NK-92 (cell line): Measurements from ENCODE around the gene SEZ6L.
"Not testable (repeated sequence)": the region's sequence is repeated elsewhere in the genome, so short reads cannot be mapped to it uniquely, and the experiment has no call there.

Source experiments
- DNase-seq: peaks from one replicate; lab custom pipeline; 2025; ENCODE audit not compliant: unreplicated experiment; lab: John Stamatoyannopoulos, UW

Gene SEZ6L

DNA sequence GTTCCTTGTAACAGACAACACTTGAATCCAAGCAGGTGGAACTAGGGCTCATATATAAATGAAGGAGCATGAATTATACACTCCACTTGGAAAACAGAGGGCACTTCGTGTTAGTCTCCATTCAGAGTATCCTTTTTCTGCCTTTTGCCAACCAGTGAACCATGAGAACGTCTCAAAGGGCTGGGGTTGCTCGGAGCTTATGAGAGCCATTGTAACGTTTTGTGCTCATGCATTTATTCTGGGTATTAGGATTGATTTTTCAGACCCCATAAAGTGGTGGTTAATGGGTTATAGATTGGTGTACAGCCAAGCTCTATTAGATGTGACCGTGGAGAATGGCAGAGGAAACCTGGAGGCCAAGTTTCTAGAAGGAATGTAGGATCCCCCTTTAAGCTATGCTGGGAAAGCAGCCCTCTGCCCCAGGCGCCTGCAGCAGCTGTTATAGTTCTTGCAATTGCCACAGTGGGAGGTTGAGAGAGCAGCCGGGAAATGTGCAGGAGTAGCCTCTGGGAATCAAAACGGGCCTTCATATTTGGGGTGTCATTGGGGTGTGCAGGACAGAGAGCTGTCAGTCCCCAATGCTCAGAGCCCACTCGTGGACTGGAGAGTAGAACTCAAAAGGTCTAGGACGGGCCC, 205.2 kb downstream of the SEZ6L start:
- no peak for DNase-seq

DNA sequence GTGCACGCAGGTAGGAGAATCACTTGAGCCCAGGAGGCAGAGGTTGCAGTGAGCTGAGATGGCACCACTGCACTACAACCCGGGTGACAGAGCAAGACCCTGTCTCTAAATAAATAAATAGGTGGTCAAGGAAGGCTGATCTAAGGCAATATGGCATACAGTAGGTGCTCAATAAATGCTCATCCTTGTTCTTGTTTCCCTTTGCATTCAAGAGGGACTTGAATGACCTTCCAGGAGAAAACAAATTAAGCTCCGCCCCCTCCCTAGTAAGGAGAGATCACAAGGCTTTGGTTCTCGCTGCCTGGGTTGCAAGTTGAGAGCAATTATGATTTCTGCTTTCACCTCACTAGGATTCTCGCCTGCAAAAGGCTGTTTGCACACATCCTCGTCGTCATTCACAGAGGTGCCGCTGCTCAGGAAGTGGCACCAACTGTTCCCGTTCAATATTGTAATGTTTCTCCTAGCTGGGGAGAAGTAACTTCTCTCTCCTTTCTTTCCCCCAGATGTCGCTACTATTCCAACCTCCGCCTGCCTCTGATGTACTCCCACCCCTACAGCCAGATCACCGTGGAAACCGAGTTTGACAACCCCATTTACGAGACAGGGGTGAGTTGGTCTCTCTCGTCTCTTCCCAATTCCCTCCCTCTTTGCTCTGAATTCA, 208.0 kb downstream of the SEZ6L start:
- DNase-seq = no peak

DNA sequence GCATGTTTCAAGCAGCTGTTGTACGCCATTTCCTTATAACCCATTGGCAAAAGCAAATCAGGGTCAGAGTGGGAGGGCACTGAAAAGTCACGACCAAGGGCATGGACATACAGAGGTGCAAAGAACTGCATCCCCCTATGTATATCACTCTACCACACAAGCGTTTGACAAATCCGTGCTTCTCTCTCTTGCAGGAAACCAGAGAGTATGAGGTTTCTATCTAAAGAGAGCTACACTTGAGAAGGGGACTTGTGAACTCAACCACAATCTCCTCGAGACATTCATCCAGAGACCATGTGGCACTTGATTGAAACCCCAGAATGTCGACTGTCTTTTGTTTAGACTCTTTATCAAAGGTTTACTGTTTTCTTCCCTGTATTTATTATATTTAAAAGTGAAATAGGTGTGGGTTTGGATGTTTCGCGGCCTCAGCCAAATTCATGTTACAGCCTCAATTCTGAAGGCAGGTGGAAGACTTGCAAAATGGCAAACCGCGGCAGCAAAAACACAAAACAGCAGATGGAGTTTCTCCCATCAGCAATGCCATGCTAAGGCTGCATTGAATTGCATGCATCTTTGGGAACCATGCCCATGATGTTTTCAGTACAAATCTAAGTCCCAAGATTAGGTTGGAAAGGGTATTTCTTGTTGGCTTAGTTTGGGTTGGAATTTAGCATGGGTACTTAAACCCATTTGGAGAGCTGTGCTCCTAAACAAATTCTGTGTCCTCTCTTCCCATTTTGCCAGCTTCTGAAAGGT, 211.0 kb downstream of the SEZ6L start:
- DNase-seq = no peak

DNA sequence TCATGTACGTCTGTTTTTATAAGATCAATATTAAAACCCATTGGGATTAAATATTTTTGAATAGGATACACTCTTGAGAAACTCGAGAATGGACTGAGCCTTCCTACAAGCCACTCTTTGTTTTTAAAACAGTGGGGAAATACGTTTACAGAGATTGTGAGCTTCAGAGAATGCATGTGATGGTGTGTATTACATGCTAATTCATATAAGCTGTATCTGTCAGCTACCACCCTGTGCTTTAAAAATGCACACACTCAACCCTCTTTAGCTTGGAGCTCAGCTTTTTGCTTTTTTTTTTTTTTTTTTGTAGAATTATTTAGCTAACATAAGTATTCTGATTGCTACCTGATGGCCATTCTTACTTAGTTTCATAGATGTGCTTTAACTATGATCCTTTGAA, 213.5 kb downstream of the SEZ6L start:
- no peak for DNase-seq

DNA sequence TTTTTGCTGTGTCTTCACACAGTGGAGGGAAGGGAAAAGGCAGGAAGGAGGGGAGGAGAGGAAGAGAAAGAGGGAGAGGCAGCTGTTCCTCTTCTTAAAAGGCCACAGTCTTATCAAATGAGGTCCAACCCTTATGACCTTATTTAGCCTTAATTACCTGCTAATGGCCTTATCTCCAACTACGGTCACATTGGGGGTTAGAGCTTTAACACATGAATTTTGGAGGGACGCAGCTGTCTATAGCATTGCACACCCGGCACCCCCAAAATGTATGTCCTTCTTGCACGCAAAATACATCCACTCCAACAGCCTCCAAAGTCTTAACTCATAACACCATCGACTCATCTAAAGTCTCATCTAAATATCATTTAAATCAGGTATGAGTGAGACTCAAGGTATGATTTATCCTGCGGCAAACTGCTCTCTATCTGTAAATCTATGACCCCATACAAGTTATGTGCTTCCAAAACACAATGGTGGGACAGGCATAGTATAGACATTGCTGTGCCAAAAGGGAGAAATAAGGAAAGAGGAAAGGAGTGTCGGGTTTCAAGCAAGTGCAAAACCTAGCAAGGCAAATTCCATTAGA, 214.8 kb downstream of the SEZ6L start:
- no peak for DNase-seq

DNA sequence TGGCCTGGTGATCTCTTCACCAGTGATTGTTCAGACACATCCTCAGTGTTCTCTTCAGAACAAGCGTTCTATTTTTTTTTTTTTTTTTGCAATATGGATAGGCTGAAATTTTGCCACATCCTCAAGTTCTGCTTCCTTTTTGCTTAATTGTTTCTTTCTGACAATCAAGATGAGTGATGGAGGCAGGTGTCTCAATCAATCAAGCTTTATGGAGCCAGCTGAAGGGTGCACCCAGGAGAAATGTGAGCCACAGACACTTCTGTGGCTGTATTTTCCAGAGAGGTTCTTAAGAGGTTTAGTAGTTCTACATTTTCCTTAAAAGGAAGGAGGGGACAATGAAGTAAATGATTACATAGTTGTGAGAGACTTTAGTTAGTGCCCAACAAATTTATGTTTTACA, 215.9 kb downstream of the SEZ6L start:
- DNase-seq = no peak

DNA sequence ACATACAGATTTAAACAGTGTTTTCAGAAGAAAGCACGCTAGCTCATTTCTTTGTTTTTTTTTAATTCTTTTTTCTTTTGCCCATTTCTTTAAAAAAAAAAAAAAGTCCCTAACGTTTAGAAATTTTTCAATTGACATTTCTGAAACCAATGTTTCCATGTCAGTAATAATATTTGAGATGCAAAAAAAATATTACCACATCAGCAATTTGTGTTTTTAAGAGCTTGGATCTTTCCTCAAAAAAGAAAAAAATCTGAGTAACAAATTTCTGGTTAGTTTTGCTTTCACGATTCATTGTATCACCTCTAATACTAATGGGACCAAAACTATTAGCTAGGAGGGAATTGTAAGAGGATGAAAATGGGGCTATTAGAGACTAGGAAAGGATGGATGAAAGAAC, 219.9 kb downstream of the SEZ6L start:
- DNase-seq = no peak

DNA sequence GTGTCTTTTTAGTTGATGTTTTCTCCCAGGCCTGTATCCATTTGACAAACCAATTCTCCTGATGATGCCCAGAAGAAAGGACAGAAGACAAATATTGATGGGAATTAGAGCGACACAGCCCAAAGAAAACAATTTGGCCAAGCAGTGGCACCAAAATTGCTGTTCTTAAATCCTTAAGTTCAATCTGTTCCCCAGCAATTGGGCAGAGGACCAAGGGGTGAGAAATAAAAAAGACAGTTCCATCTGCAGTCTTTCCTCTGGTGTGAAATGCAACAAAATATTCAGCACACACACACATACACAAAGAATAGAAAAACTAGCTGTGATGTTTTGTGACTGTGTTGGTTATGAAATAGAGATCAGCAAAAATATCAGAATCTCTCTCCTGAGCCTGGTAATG, 221.8 kb downstream of the SEZ6L start:
- no peak for DNase-seq

DNA sequence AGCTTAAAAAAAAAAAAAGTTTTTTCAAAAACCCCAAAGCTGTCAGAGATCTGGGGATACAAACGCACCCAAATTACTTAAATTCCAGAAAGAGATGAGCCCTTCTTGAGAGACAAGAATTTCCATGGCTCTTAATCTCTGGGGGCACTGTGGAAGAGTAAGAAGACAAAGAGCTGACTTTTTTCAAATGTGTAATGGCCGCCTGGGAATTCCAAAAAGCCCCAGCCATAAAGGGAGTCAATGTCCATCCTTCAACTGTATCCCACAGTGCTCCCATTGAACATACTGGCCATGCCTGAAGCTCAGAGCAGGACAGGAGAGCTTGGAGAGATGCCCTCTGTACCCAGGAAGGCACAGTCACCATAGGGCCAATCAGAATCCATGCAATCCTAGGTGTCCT, 222.4 kb downstream of the SEZ6L start:
- no peak for DNase-seq

DNA sequence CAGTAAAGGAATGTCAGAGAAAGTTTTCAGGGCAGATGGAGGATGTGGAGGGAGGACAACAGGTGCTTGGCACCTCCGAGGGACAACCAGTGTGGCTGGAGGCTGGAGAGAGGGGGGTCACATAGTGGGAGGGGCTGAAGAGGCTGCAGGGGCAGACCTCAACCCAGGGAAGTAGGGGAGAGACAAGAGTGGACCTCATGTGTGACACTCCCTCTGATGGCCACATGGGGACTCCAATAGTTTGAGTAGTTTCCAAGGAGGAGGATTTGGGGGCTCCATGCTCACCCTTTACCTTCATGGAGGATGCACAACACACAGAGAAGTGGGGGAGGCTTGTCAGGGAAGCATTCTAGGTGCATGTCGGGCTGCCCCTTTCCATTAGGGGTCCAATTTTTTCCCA, 224.7 kb downstream of the SEZ6L start:
- no peak for DNase-seq

DNA sequence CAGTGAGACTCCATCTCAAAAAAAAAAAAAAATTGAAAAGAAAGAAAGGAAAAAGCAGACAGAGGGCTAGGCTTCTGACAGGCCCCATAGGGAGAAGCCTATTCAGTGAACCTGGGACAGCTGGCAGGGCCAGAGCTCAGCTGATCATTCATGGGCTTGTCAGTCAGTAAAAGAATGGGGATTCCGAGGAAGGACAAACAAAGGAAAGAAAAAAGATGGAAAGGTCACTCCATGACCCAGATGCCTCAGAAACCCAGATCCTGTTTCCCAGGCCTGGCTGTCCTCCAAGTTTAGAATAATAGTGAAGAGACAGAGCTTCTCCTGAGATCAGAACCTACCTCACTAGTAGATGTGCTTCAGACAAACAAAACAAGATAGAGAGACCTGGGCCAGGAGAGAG, 225.5 kb downstream of the SEZ6L start:
- DNase-seq = no peak

DNA sequence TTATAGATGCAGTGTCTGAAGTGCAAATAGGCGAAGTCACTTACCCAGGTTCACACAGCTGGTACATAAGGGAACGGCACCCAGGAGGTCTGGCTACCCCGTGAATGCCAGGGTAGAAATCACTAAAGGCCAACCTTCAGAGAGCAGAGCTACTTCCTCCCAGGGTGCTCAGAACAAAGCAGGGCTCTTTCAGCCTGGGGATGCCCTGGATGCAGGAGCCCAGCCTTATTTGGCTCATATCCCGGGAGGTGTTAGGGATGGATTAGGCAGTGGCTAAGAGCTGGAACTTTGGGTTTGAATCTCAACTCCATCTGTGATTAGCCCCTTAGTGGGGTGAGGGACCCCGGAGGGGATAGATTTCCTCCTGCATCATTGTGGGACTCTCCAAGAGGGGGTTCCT, 226.7 kb downstream of the SEZ6L start:
- DNase-seq = no peak

DNA sequence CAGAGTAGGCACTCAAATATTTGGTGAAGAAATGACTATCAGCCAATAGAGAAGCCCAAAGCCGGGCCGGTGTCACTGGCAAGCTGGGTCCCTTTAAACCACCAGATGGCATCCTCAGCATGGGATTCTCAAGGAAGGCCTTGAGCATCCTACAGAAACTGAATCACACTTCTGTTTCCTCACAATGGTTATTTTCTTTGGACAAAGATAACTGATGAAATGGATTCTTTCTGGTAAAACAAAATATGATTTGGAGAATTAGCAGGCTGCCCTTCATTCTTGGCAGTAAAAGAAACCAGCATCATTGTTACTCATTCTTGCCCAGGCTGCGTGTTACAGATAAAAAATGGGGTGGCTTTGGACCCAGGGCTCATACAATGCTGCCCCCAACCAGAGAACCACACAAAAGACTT, 229.5 kb downstream of the SEZ6L start:
- DNase-seq = no peak

DNA sequence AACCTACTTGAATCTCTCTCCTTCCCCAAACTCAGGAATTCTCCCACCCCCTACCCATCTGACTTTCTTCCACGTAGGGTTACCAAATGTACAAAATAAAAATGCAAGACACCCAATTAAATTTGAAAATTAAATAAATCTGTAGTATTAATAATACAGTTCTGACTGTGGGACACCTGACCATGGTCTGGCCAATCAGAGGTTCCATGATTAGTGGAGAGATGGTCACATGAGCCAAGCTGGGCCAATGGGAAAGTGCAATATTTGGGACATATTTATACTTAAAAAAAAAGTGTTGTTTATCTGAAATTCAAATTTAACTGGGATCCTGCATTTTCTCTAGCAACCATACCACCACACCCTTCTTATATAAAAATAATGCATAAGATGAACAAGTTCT, 230.0 kb downstream of the SEZ6L start:
- DNase-seq = no peak

DNA sequence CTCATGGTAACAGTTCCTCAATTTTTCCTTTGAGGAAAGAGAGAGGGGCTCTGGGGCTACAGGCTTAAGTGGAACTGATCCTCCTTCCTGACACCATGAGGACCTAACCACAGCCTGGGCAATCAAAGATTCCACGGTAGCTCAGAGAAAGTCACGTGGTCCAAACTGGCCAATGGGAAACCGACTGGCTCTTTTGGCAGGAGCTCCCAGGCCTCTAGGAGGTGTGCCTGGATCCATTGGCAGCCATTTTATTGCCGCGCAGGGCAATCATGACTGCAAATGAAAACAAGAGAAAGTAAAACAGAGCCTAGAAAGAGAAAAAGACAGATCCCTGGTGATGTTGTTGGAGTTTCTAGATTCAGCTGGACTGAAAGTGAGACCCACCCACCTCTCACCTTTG, 232.5 kb downstream of the SEZ6L start:
- DNase-seq = no peak

DNA sequence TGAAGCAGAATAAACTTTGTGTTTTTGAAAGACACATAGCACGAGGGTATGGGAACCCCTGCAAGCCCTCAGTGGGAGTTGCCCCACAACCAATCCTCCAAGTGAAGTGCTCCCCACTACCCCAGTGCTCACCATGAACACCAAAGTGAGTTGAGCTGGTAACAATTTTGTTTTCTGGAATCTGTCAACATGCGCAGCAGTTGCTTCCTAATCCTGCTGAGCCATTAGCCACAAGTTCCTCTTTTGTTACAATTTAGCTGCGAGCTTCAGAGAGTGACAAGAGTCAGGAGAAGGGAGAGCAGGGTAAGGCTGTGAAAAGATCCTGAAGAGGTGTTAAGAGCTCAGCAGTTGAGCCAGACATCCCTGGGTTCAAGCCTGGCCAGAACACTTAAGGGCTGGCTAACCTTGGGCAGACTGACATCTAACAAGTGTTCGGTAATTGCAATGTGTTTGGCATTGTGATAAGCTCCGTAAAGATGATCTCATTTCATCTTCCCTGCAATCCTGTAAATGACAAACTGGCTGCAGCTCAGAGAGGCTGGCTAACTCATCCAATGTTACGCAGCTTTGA, 235.7 kb downstream of the SEZ6L start:
- no peak for DNase-seq

DNA sequence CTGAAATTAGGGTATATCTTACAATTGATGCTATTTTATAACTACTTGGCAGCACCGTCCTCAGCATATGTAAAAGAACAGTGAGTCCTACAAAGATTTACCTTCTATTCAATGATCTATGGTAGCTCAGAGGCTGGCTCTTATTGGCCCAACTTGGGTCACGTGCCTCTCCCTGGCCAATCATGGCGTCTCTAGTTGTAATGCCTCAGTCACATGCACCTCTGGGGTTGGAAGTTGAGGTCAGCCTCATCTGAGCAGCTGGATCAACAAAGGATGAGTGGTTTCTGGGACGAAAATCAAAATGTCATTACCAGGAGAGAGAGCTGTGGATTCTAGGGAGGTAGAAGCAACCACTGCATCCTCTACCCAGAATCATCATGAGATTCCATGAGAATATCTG, 236.9 kb downstream of the SEZ6L start:
- DNase-seq = no peak

DNA sequence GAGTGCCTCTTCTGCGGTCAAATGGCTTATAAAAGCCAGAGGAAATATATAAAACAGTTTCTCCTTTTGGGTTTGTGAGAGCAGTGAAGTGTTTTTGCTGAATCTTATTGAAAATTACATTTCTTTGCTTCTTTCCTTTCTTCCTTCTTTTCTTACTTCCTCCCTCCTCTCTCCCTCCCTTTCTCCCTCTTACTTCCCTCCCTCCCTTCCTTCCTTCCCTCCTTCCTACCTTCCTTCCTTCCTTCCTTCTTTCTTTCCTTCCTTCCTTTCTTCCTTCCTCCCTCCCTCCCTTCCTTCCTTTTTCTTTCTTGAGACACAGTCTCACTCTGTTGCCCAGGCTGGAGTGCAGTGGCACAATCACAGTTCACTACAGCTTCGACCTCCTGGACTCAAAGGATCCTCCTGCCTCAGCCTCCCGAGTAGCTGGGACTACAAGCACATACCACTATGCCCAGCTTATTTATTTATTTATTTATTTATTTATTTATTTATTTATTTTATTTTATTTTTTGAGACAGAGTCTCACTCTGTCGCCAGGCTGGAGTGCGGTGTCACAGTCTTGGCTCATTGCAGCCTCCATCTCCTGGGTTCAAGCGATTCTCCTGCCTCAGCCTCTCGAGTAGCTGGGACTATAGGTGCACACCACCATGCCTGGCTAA, 239.4 kb downstream of the SEZ6L start:
- DNase-seq = not testable (repeated sequence)

DNA sequence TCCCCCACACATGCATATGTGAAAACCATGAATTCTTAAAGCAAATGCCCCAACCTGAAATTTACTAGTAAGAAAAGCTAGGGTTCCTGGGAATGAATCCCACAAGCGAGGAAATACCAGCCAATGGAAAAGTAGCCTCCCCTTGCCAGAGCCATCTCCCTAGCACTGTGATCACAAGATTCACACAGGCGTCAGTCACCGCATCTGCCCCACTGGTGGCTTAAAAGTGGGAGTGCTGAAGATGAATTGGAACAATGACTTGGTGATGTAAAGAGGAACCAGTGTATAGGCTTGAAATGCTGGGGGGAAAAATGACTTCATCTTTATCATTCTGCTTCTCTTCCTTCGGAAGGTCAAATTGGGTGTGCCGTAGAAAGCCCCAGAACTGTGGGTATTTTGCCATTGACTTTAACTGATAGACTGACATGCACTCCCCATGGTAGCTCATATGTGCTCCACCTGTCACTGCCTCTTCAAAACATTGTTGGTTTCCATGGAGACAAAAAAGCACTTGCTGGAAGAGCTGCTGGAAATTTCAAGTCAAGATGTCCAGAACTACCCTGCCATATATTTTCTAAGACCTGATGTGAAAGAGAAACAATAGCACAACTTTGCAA, 240.6 kb downstream of the SEZ6L start:
- DNase-seq = no peak

DNA sequence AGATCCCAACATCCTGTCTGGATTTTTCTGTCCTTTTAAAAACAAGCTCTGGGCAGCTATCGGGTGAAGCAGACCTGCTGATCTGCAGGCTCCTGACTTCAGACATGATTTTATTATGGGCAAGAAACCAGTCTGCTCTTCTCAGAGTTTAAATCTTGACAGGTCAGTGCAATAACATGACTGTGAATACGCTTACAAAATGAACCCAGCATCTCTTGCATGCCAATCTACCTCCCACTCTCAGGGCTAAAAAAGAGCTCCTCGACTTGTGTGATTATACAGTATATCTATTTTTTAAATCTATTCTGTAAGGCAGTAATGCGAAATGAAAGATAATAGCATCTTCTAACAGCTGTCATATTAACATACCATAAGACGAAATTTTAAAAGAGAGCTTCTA, 241.1 kb downstream of the SEZ6L start:
- DNase-seq = no peak

DNA sequence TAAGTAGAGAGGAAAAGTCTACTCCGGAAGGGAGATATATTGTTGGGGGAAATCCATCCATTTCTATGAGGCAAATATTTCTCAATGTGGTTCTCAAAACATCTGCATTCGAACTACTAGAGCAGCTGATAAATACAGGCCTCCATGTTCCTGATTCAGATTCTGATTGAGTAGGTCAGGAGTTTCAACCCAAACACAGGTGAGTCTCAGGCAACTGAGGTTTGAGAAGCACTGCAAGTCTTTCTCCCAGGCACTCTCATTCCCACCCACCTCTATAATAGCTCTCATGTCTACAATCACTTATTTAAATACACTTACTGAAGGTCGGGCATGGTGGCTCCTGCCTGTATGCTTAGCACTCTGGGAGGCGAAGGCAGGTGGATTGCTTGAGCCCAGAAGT, 245.1 kb downstream of the SEZ6L start:
- DNase-seq = no peak
